CD1c-positive myeloid dendritic cell (primary cell): ENCODE measurements around the gene SERTM1.

Source experiments
- DNase-seq: peaks from one replicate; pipeline ENCODE4 v3.0.0-alpha.2; 2016; ENCODE audit errors: extremely low spot score

Gene SERTM1

GRCh38 chr13:36710396-36710795 lies 36.6 kb downstream of the SERTM1 start:
- DNase-seq, result no peak

GRCh38 chr13:36712290-36712689 lies 38.5 kb downstream of the SERTM1 start:
- no peak for DNase-seq

GRCh38 chr13:36712770-36713169 lies 39.0 kb downstream of the SERTM1 start:
- no peak for DNase-seq

GRCh38 chr13:36713887-36714286 lies 40.1 kb downstream of the SERTM1 start:
- no peak for DNase-seq

GRCh38 chr13:36715841-36716240 lies 42.0 kb downstream of the SERTM1 start:
- DNase-seq, result no peak

- no peak for DNase-seq
These were observed 43.2 kb downstream of the SERTM1 start for GRCh38 chr13:36717017-36717416.

GRCh38 chr13:36717966-36718545 lies 44.2 kb downstream of the SERTM1 start:
- DNase-seq, result no peak

- DNase-seq, result no peak
These were observed 44.9 kb downstream of the SERTM1 start for GRCh38 chr13:36718686-36719085.

GRCh38 chr13:36724141-36724540 lies 50.3 kb downstream of the SERTM1 start:
- DNase-seq, result no peak

- no peak for DNase-seq
These were observed 52.1 kb downstream of the SERTM1 start for GRCh38 chr13:36725936-36726335.

- no peak for DNase-seq
These were observed 54.2 kb downstream of the SERTM1 start for GRCh38 chr13:36728006-36728405.

- DNase-seq, result peak; percentile 64
These were observed 62.4 kb downstream of the SERTM1 start for GRCh38 chr13:36736119-36736726.

- DNase-seq, result no peak
These were observed 63.8 kb downstream of the SERTM1 start for GRCh38 chr13:36737524-36738083.

GRCh38 chr13:36745436-36745835 lies 71.6 kb downstream of the SERTM1 start:
- no peak for DNase-seq

- DNase-seq, result no peak
These were observed 72.2 kb downstream of the SERTM1 start for GRCh38 chr13:36746051-36746450.
